ENCODE data around the gene HIF3A.

Gene HIF3A

DNA sequence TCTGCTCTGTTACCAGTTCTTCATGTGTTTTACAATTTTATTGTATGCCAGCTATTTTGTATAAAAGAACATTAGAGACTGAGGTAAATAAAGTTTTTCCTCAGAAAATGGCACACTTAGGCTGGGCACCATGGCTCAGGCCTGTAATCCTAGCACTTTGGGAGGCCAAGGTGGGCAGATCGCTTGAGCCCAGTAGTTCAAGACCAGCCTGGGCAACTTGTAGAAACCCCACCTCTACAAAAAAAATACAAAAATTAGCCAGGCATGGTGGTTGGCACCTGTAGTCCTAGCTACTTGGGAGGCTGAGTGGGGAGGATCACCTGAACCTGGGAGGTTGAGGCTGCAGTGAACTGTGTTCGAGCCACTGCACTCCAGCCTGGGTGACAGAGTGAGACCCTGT is 84.5 kb downstream of the HIF3A start:
- Histone ChIP-seq H3F3A (ENCODE audit: insufficient read depth, low read length) (no peaks in the 10 kb centered on the region), H3K36me3 (replicated peaks; ENCODE audit: insufficient read depth, low read length) (no peaks in the 10 kb centered on the region; the same call in 1 of the 2 replicates), H3K79me2 (ENCODE audit: low read length) (0 out of 2 replicates have a peak, but pooled peaks cover 4% of the 10 kb centered on the region), H3K27ac (ENCODE audit: low read length) (no peak overlapping the region), H3K9me3 (replicated peaks; ENCODE audit: insufficient read depth, low read length) (no peaks in the 10 kb centered on the region), H3K4me3 (ENCODE audit: low read length) (no peak overlapping the region), H3K9ac (ENCODE audit: low read length) (no peak overlapping the region), H3K27me3 (replicated peaks; ENCODE audit: insufficient read depth, low read length) (no peaks in the 10 kb centered on the region), H4K20me1 (ENCODE audit: insufficient read depth, low read length) (no peaks in the 10 kb centered on the region), H3K9me2 (replicated peaks; ENCODE audit: insufficient read depth, low read length) (no peaks in the 10 kb centered on the region), H3K4me2 (ENCODE audit: low read depth, low read length) (no peak overlapping the region), H2AFZ (ENCODE audit: low read length) (no peak overlapping the region), H3K4me1 (ENCODE audit: low read length) (no peaks in the 10 kb centered on the region)
- DNase-seq, result no peak
- no peak for TF ChIP-seq EZH2phosphoT487 (IDR thresholded peaks at IDR 0.05; ENCODE audit: low read length)
- no peak for TF ChIP-seq CTCF (IDR thresholded peaks at IDR 0.05; ENCODE audit: low read length)
- TF ChIP-seq EZH2 (optimal IDR thresholded peaks at IDR 0.05; ENCODE audit: low read depth, low read length), result no peak

DNA sequence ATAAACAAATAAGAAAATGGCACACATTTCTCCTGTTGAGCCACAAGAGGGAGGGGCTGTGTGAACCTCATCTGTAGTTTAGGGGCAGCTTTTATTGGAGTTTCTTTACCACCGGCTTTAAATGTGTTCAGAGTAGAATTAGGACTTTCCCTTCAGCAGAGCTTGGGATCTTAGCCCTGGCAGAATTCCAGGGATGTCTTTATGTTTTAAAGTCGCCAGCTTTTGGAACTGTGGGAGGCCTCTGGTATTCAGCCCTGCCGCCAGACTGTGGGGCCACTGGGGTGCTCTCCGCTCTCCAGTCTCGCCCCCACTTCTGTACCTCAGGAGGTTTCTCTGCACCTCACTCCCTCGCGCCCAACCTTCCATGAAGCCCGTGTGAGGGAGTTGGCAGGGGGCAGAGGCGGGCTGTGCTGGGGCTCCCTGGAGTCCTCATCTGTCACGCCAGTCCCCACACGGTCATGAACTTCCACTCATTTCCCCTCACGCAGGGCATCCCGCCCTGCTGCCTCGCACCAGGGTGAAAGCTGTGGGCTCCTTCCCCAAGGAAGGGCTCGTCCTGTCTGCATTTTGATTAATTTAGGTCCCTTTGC is 85.0 kb downstream of the HIF3A start:
- Histone ChIP-seq H3K9me2 (replicated peaks; ENCODE audit: insufficient read depth, low read length) (no peaks in the 10 kb centered on the region), H4K20me1 (ENCODE audit: insufficient read depth, low read length) (no peaks in the 10 kb centered on the region), H3K79me2 (ENCODE audit: low read length) (0 out of 2 replicates have a peak, but pooled peaks cover 4% of the 10 kb centered on the region), H3K4me2 (ENCODE audit: low read depth, low read length) (no peak overlapping the region), H3F3A (ENCODE audit: insufficient read depth, low read length) (no peaks in the 10 kb centered on the region), H3K27ac (ENCODE audit: low read length) (no peak overlapping the region), H3K9me3 (replicated peaks; ENCODE audit: insufficient read depth, low read length) (no peaks in the 10 kb centered on the region), H3K27me3 (replicated peaks; ENCODE audit: insufficient read depth, low read length) (no peaks in the 10 kb centered on the region), H2AFZ (ENCODE audit: low read length) (no peak overlapping the region), H3K4me1 (ENCODE audit: low read length) (no peaks in the 10 kb centered on the region), H3K9ac (ENCODE audit: low read length) (no peak overlapping the region), H3K4me3 (ENCODE audit: low read length) (no peak overlapping the region), H3K36me3 (replicated peaks; ENCODE audit: insufficient read depth, low read length) (no peaks in the 10 kb centered on the region; the same call in 1 of the 2 replicates)
- DNase-seq, result no peak
- TF ChIP-seq EZH2phosphoT487 (IDR thresholded peaks at IDR 0.05; ENCODE audit: low read length) (no peak), CTCF (IDR thresholded peaks at IDR 0.05; ENCODE audit: low read length) (no peak), EZH2 (optimal IDR thresholded peaks at IDR 0.05; ENCODE audit: low read depth, low read length) (no peak)

DNA sequence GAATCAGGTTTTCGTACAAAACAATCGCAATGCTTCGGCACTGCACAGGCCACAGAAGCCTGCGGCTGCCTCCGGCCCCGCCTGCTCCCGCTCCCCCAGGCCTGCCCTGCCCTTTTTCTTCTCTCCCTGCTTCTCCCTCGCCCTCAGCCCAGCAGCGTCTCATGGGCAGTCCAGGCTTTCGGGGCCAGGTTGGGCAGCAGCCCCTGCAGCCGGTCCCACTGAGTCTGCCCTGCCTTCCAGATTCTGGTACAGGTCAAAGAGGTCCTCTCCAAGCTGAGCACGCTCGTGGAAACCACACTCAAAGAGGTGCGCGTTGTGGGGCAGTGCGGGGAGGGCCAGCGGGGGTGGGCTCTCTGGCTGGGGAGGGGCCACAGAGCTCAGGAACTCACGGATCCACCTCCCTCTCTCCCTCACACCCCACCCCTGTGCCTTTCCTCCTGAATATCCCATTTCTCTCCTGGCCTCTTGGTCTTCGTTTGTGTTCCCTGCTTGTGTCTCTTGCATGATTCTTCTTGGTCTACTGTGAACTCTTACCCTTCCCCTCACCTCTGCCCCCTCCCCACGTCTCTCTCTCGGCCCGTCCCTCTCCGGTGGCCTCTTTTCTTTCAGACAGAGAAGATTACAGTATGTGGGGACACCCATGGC is 86.5 kb downstream of the HIF3A start:
- Histone ChIP-seq H3K4me1 (ENCODE audit: low read length) (no peaks in the 10 kb centered on the region), H3K4me3 (ENCODE audit: low read length) (no peak overlapping the region), H3K27me3 (replicated peaks; ENCODE audit: insufficient read depth, low read length) (no peaks in the 10 kb centered on the region), H3K9me3 (replicated peaks; ENCODE audit: insufficient read depth, low read length) (no peaks in the 10 kb centered on the region), H3K27ac (ENCODE audit: low read length) (no peak overlapping the region), H4K20me1 (ENCODE audit: insufficient read depth, low read length) (no peaks in the 10 kb centered on the region), H2AFZ (ENCODE audit: low read length) (no peak overlapping the region), H3F3A (ENCODE audit: insufficient read depth, low read length) (no peaks in the 10 kb centered on the region), H3K9ac (ENCODE audit: low read length) (no peak overlapping the region), H3K36me3 (replicated peaks; ENCODE audit: insufficient read depth, low read length) (no peaks in the 10 kb centered on the region; the same call in 1 of the 2 replicates), H3K79me2 (ENCODE audit: low read length) (0 out of 2 replicates have a peak, but pooled peaks cover 2% of the 10 kb centered on the region), H3K9me2 (replicated peaks; ENCODE audit: insufficient read depth, low read length) (no peaks in the 10 kb centered on the region), H3K4me2 (ENCODE audit: low read depth, low read length) (no peak overlapping the region)
- DNase-seq, result no peak
- TF ChIP-seq EZH2phosphoT487 (IDR thresholded peaks at IDR 0.05; ENCODE audit: low read length) (no peak), EZH2 (optimal IDR thresholded peaks at IDR 0.05; ENCODE audit: low read depth, low read length) (no peak), CTCF (IDR thresholded peaks at IDR 0.05; ENCODE audit: low read length) (no peak)
